Keratinocyte (primary cell): ENCODE results near the gene PTPN2. TPM values are rescaled to one million over a fixed set of nuclear protein-coding genes. Genes with fewer than 3 reads are reported as not detected.

Experiments
- DNase-seq: peaks from one replicate; pipeline ENCODE4 v3.0.0-alpha.2; 2011; ENCODE audit warnings: low read depth, missing footprints, low spot score
- FAIRE-seq: peaks from 2 replicates; lab custom pipeline; 2011; peaks lifted over from hg19 to GRCh38; lab: Jason Lieb, UNC
- H2AFZ ChIP-seq: 2 replicates; pipeline ENCODE4 v1.6.0; 2012; ENCODE audit warnings: low read length, control low read depth, inconsistent platforms; ENCODE audit not compliant: control insufficient read depth
- H3K27ac ChIP-seq: 2 replicates; pipeline ENCODE4 v1.5.1; 2011; ENCODE audit warnings: low read length; ENCODE audit not compliant: control insufficient read depth, insufficient read depth
- H3K27me3 ChIP-seq: 3 replicates; pipeline ENCODE4 v1.6.0; 2011; ENCODE audit warnings: low read length; ENCODE audit not compliant: control insufficient read depth, insufficient read depth; ENCODE audit errors: extremely low read depth
- H3K36me3 ChIP-seq, 2 experiments: 2 replicates in 1 of 2; 3 replicates in 1 of 2; pipeline ENCODE4 v1.5.1; 2011; ENCODE audit warnings: low read length in 2 of 2, mild to moderate bottlenecking in 1 of 2; ENCODE audit not compliant: control insufficient read depth in 2 of 2, insufficient read depth in 2 of 2; ENCODE audit errors: extremely low read depth in 1 of 2
- H3K4me1 ChIP-seq: 3 replicates; pipeline ENCODE4 v1.5.1; 2011; ENCODE audit warnings: low read length; ENCODE audit not compliant: control insufficient read depth, insufficient read depth; ENCODE audit errors: extremely low read depth
- H3K4me2 ChIP-seq: 3 replicates; pipeline ENCODE4 v1.6.0; 2011; ENCODE audit warnings: low read depth, low read length; ENCODE audit not compliant: control insufficient read depth, insufficient read depth; ENCODE audit errors: extremely low read depth
- H3K4me3 ChIP-seq, 3 experiments: fragments of 200-600 bp in 1 of 3; sonication (generic) in 1 of 3; 2 replicates in 2 of 3; 3 replicates in 1 of 3; pipeline ENCODE4 v1.5.1; 2011 to 2016; ENCODE audit warnings: low read length in 3 of 3, mild to moderate bottlenecking in 3 of 3, control low read depth in 2 of 3, inconsistent platforms in 1 of 3, low read depth in 1 of 3, mixed read lengths in 1 of 3, mixed run types in 1 of 3, moderate library complexity in 1 of 3; ENCODE audit not compliant: control insufficient read depth in 2 of 3, insufficient read depth in 2 of 3; ENCODE audit errors: extremely low read depth in 1 of 3
- H3K79me2 ChIP-seq: 2 replicates; pipeline ENCODE4 v1.6.0; 2012; ENCODE audit warnings: low read length; ENCODE audit not compliant: control insufficient read depth, insufficient read depth
- H3K9ac ChIP-seq: 3 replicates; pipeline ENCODE4 v1.6.0; 2011; ENCODE audit warnings: low read length; ENCODE audit not compliant: control insufficient read depth, insufficient read depth; ENCODE audit errors: extremely low read depth
- H3K9me1 ChIP-seq: 3 replicates; pipeline ENCODE4 v1.6.0; 2011; ENCODE audit warnings: low read length; ENCODE audit not compliant: control insufficient read depth, insufficient read depth; ENCODE audit errors: extremely low read depth
- H3K9me3 ChIP-seq: 2 replicates; pipeline ENCODE4 v1.5.1; 2012; ENCODE audit warnings: low read depth, low read length; ENCODE audit not compliant: control insufficient read depth
- H4K20me1 ChIP-seq: 3 replicates; pipeline ENCODE4 v1.6.0; 2011; ENCODE audit warnings: low read length; ENCODE audit not compliant: control insufficient read depth, insufficient read depth; ENCODE audit errors: extremely low read depth
- CTCF ChIP-seq, 3 experiments: IDR thresholded peaks in 1 of 3; conservative IDR thresholded peaks in 1 of 3; optimal IDR thresholded peaks in 1 of 3; 2 replicates in 2 of 3; 3 replicates in 1 of 3; pipeline versions ENCODE3 to v1.5.1; 2011; ENCODE audit warnings: low read length in 3 of 3, mild to moderate bottlenecking in 3 of 3, moderate library complexity in 2 of 3, control low read depth in 1 of 3, inconsistent platforms in 1 of 3; ENCODE audit not compliant: insufficient read depth in 2 of 3; ENCODE audit errors: extremely low read depth in 1 of 3
- EZH2 ChIP-seq: IDR thresholded peaks from one replicate; pipeline ENCODE4 v1.6.1; 2012; ENCODE audit warnings: inconsistent platforms, mild to moderate bottlenecking, low read length, moderate library complexity
- dilution Hi-C: fragments of 300-500 bp; cut with MboI; formaldehyde crosslinking; loops from one replicate; pipeline ENCODE4 v1.7.0; 2020; ENCODE audit warnings: low sequenced_read_pairs; ENCODE audit not compliant: extremely low pct_ligation_motif_present
- polyA plus RNA-seq, 5 experiments: library from polyadenylated mRNA; depleted of rRNA in 3 of 5; stranded (reverse) in 3 of 5; stranded (forward) in 1 of 5; unstranded in 1 of 5; fragments of >200 nt; gene quantifications; 1 replicate in 1 of 5; 2 replicates in 3 of 5; 3 replicates in 1 of 5; pipeline versions ENCODE4 v1.2.1 to v1.2.3, GENCODE V29; 2011 to 2012; ENCODE audit warnings: missing spikeins in 2 of 5, low read depth in 1 of 5, low replicate concordance in 1 of 5

The PTPN2 gene
- polyA plus RNA-seq, 1 donor (not counting 4 experiments of a cell fraction or from before 2014, with no cell fraction given) = 39.9 TPM

- dilution Hi-C loops = no loop called here
- H3K9me3 ChIP-seq = no peaks in the 10 kb centered on the region
- H3K4me1 ChIP-seq = peaks cover 19% of the 10 kb centered on the region
- peaks cover 38% of the 10 kb centered on the region for H3K79me2 ChIP-seq
- H3K9ac ChIP-seq = peak overlapping the region; percentile 95
- TF ChIP-seq CTCF (optimal IDR thresholded peaks at IDR 0.05 in 1 of 3, IDR thresholded peaks at IDR 0.05 in 1 of 3, conservative IDR thresholded peaks at IDR 0.05 in 1 of 3; ENCODE audit: extremely low read depth in 1 of 3, insufficient read depth in 2 of 3, low read length in 3 of 3) (no peak), EZH2 (no peak)
- no peak for FAIRE-seq
- H3K4me2 ChIP-seq = peak overlapping the region; percentile 49
- H3K9me1 ChIP-seq = no peaks in the 10 kb centered on the region
- H3K36me3 ChIP-seq = peaks cover 0 to 4% of the 10 kb centered on the region in 2 experiments
- peak overlapping the region; percentile 77 for H2AFZ ChIP-seq
- H3K27me3 ChIP-seq = no peaks in the 10 kb centered on the region
- H3K27ac ChIP-seq = peak overlapping the region; percentile 86
- no peaks in the 10 kb centered on the region for H4K20me1 ChIP-seq
- DNase-seq = no peak
- peak overlapping the region; percentile 60 to 86 (median 80) for H3K4me3 ChIP-seq
Observed at GRCh38 chr18:12884406-12885323, 628 bp upstream of the PTPN2 start.

GRCh38 chr18:12883372-12883683 is 709 bp downstream of the PTPN2 start:
- Histone ChIP-seq H3K27ac (peak overlapping the region; percentile 96), H3K4me1 (peaks cover 19% of the 10 kb centered on the region), H4K20me1 (peaks cover 6% of the 10 kb centered on the region), H3K79me2 (peaks cover 51% of the 10 kb centered on the region), H3K4me3 (peak overlapping the region; percentile 77 to 87 (median 84)), H3K9ac (peak overlapping the region; percentile 95), H3K9me3 (no peaks in the 10 kb centered on the region), H2AFZ (no peak overlapping the region), H3K4me2 (peak overlapping the region; percentile 92), H3K36me3 (peaks cover 0 to 4% of the 10 kb centered on the region in 2 experiments), H3K27me3 (no peaks in the 10 kb centered on the region), H3K9me1 (no peaks in the 10 kb centered on the region)
- FAIRE-seq = no peak
- dilution Hi-C loops = no loop called here
- TF ChIP-seq EZH2 = no peak
- no peak for DNase-seq
